Mesodermal cell (in vitro differentiated cells): ENCODE data around the gene BGLAP.

Experiments used
- H3K27ac ChIP-seq: 2 replicates; pipeline ENCODE4 v1.7.0; 2013; ENCODE audit warnings: mild to moderate bottlenecking, low read depth, low read length, moderate library complexity; ENCODE audit not compliant: severe bottlenecking
- H3K36me3 ChIP-seq: 2 replicates; pipeline ENCODE4 v1.7.1; 2013; ENCODE audit warnings: mild to moderate bottlenecking, low read length, moderate library complexity; ENCODE audit not compliant: control insufficient read depth, insufficient read depth
- H3K4me1 ChIP-seq: one replicate; pipeline ENCODE4 v1.7.1; 2013; ENCODE audit warnings: mild to moderate bottlenecking, low read length; ENCODE audit not compliant: insufficient read depth, control insufficient read depth, poor library complexity, severe bottlenecking
- H3K4me3 ChIP-seq: 2 replicates; pipeline ENCODE4 v1.7.0; 2013; ENCODE audit warnings: low read length, control low read depth, mild to moderate bottlenecking; ENCODE audit not compliant: insufficient read depth, poor library complexity, severe bottlenecking; ENCODE audit errors: extremely low read depth
- H3K9me3 ChIP-seq: 2 replicates; pipeline ENCODE4 v1.7.1; 2013; ENCODE audit warnings: mild to moderate bottlenecking, low read length, moderate library complexity; ENCODE audit not compliant: control insufficient read depth
- WGBS, 2 experiments: methylation state at CpG; one replicate each; pipeline ENCODE4 v1.1.5; 2013; ENCODE audit warnings: missing lambda C conversion rate in 2 of 2; ENCODE audit not compliant: insufficient coverage in 2 of 2; 5-methylcytosine and 5-hydroxymethylcytosine counted together

The BGLAP gene

DNA sequence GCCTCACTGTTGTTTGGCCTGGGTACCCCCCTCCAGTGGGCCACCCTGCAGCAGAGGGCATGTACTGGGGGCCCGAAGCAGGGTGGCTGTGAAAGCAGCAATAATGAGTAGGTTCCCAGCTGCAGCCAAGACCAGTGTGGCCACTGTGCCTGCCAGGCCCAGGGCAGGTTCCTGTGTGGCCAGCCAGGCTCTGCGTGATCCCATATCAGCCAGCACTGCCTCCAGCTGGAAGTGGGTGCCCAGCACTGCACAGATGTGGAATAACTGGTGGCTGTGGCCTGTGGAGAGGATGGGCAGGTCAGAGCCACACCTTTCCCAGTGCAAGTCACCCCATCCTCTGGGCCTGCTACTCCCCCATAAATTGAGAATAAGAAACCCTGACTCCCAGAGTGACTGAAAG lies 2.1 kb downstream of the BGLAP start:
- H3K4me1 ChIP-seq, result peaks cover 20% of the 10 kb centered on the region
- 75 to 100% methylated on average over 2 of the region's 2 CpGs for WGBS, 2 experiments

GRCh38 chr1:156244712-156245111 lies 2.7 kb downstream of the BGLAP start:
- no peak overlapping the region for H3K27ac ChIP-seq
- peaks cover 26% of the 10 kb centered on the region for H3K4me1 ChIP-seq
- H3K4me3 ChIP-seq, result no peak overlapping the region
- H3K9me3 ChIP-seq, result no peaks in the 10 kb centered on the region
- H3K36me3 ChIP-seq, result peaks cover 21% of the 10 kb centered on the region
- WGBS, 2 experiments, result 96% methylated on average over 17 of the region's 17 CpGs

More for the DNA sequence above, 2.1 kb downstream of the BGLAP start:
- no peaks in the 10 kb centered on the region for H3K9me3 ChIP-seq
- peaks cover 21% of the 10 kb centered on the region for H3K36me3 ChIP-seq
- no peak overlapping the region for H3K4me3 ChIP-seq
- no peak overlapping the region for H3K27ac ChIP-seq

DNA sequence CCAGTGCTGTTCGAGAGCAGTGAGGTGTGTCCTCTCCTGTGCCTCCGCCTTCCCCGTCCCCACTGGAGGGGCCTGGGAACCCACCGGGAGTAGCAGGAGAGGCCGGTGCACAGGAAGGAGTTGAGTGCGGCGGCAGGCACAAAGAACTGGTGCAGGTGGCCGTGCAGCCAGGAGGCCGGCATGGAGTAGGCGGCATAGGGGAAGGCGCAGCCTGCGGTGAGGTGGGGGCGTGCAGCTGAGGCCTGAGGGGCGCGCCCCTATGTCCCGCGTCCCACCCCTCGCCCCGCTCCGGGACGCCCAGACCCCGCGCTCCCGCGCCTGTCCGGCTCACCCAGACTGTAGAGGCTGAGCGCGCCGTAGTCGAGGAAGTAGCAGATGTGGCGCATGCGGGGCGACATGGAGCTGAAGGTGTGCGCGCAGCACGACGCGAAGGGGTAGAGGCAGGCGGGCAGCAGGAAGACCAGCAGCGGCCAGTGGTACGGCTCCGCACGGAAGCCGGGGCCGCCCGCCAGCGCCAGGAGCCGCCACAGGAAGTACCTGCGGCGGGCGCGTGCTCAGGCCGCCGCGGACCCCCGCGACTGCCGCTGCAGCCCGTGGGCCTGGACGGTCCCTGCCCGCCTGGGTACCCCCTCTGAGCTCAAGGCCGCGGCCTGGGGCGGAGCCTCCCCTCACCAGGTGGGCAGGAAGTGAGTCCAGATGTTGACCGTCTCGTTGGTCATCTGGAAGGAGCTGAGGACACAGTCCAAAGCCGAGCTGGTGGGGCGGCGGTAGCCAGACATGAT lies 3.7 kb downstream of the BGLAP start:
- WGBS, 2 experiments, result 47 to 55% methylated on average over 51 to 58 of the region's 69 CpGs
- Histone ChIP-seq H3K4me3 (no peak overlapping the region), H3K36me3 (peaks cover 26% of the 10 kb centered on the region), H3K9me3 (no peaks in the 10 kb centered on the region), H3K27ac (no peak overlapping the region), H3K4me1 (peaks cover 35% of the 10 kb centered on the region)

- 83 to 97% methylated on average over 3 to 8 of the region's 10 CpGs for WGBS, 2 experiments
- H3K27ac ChIP-seq, result no peak overlapping the region
- H3K9me3 ChIP-seq, result no peaks in the 10 kb centered on the region
- peaks cover 32% of the 10 kb centered on the region for H3K36me3 ChIP-seq
- peaks cover 40% of the 10 kb centered on the region for H3K4me1 ChIP-seq
- no peak overlapping the region for H3K4me3 ChIP-seq
These were observed 4.3 kb downstream of the BGLAP start for GRCh38 chr1:156246241-156246780.

GRCh38 chr1:156246781-156247459 lies 4.9 kb downstream of the BGLAP start:
- WGBS, 2 experiments, result 93 to 96% methylated on average over 12 to 13 of the region's 16 CpGs
- no peak overlapping the region for H3K4me3 ChIP-seq
- no peak overlapping the region for H3K27ac ChIP-seq

DNA sequence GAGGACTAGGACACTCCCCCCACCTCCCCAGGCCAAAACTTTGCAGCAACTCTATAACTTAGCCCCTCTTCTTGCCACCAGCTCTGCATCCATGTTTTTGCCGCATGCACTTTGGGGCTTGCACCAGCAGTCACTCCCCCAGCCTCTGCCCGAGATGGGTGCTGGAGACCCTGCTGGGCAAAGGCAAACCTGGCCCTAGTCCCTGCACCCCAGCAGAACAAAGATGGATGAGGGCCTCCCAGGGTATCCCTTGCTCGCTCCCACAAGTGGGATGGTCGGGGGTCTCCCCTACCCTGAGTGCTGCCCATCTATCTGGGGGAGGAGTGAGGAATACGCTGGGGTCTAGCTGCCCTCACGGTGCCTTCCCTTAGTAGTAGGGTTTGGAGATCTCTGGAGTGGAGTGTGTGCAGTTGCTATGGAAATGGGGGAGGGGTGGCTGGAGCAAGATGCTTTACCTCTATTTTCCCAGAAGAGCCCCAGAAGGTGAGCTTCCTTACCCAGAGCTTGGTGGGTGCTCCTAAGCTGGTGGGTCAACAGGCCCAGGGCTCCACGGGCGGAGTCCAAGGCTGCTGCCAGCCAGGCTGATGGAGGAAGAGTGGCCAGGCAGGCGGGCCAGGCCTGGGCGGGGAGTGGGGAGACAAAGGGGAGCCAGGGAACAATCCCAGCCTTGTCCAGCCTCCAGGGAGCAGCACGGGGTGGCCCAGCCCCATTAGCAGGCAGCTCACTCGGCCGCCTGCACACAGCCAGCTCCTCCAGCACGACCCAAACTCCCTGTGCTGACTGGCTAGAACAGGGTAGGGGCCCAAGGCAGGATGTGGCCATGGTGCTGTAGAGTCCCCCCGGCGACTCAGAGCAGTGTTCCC lies 5.7 kb downstream of the BGLAP start, which contains the start of gene PAQR6:
Gene PAQR6, minus strand, starts transcription at position 597 of the 863 bp plus-strand sequence. CDS start 1,325 bp downstream, outside the sequence.
- Histone ChIP-seq H3K9me3 (no peaks in the 10 kb centered on the region), H3K36me3 (peaks cover 41% of the 10 kb centered on the region), H3K4me1 (peaks cover 48% of the 10 kb centered on the region), H3K27ac (peak within 1 kb of the TSS; percentile 41), H3K4me3 (no peak within 1 kb of the TSS)
- 75 to 89% methylated on average over 13 to 14 of the region's 16 CpGs for WGBS, 2 experiments

More at GRCh38 chr1:156246781-156247459, 4.9 kb downstream of the BGLAP start:
- Histone ChIP-seq H3K36me3 (peaks cover 33% of the 10 kb centered on the region), H3K4me1 (peaks cover 40% of the 10 kb centered on the region), H3K9me3 (no peaks in the 10 kb centered on the region)

- H3K9me3 ChIP-seq, result no peaks in the 10 kb centered on the region
- H3K4me1 ChIP-seq, result peaks cover 52% of the 10 kb centered on the region
- peaks cover 47% of the 10 kb centered on the region for H3K36me3 ChIP-seq
- H3K4me3 ChIP-seq, result no peak overlapping the region
- WGBS, 2 experiments, result no CpG with 5 or more reads among the region's 4 CpGs
- H3K27ac ChIP-seq, result peak overlapping the region; percentile 41
These were observed 6.3 kb downstream of the BGLAP start for GRCh38 chr1:156248323-156248683.

GRCh38 chr1:156249593-156249992 lies 7.6 kb downstream of the BGLAP start:
- H3K4me3 ChIP-seq, result no peak overlapping the region
- H3K4me1 ChIP-seq, result peaks cover 57% of the 10 kb centered on the region
- peaks cover 60% of the 10 kb centered on the region for H3K36me3 ChIP-seq
- WGBS, 2 experiments, result 90 to 98% methylated on average over 2 to 4 of the region's 5 CpGs
- H3K9me3 ChIP-seq, result no peaks in the 10 kb centered on the region
- H3K27ac ChIP-seq, result peak overlapping the region; percentile 10

DNA sequence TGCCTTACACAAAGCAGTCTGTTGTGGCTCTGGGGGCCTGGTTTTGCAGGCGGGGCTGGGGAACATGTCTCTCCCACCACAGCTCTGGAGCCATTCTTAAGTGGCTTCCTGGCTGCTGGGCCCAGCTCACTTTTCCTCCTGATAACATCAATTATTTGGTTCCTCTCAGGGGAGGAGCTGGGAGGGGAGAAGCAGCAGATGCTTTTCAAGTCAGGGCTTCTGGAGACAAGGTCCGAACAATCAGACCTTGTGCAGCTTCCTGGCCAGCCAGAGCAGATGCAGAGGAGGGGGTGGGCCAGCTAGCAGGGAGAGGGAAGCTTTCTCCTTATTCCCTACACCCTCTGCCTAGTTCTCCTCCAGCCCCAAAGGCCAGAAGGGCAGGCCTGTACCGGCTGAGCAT lies 9.5 kb downstream of the BGLAP start:
- H3K4me3 ChIP-seq, result no peak overlapping the region
- 74 to 86% methylated on average over 2 to 3 of the region's 3 CpGs for WGBS, 2 experiments
- peaks cover 76% of the 10 kb centered on the region for H3K36me3 ChIP-seq
- no peaks in the 10 kb centered on the region for H3K9me3 ChIP-seq
- H3K27ac ChIP-seq, result peak overlapping the region; percentile 76
- peaks cover 61% of the 10 kb centered on the region for H3K4me1 ChIP-seq

- no peak overlapping the region for H3K4me3 ChIP-seq
- H3K4me1 ChIP-seq, result peaks cover 68% of the 10 kb centered on the region
- peak overlapping the region; percentile 37 for H3K27ac ChIP-seq
- H3K36me3 ChIP-seq, result peaks cover 90% of the 10 kb centered on the region
- WGBS, 2 experiments, result 93 to 100% methylated on average over 2 to 3 of the region's 3 CpGs
- H3K9me3 ChIP-seq, result no peaks in the 10 kb centered on the region
These were observed 11.7 kb downstream of the BGLAP start for GRCh38 chr1:156253634-156254033.
